ENCODE data around the gene SFRP5.

SFRP5 gene

GRCh38 chr10:97779975-97780374, 8.2 kb upstream of the SFRP5 start:
- TF ChIP-seq CTCF (IDR thresholded peaks at IDR 0.05; ENCODE audit: borderline replicate concordance, insufficient read depth, low read depth, low read length): no peak
- H3K4me3 ChIP-seq (ENCODE audit: low read depth, low read length): no peak overlapping the region

GRCh38 chr10:97779492-97779891, 7.7 kb upstream of the SFRP5 start:
- no peak overlapping the region for H3K4me3 ChIP-seq (ENCODE audit: low read depth, low read length)
- TF ChIP-seq CTCF (IDR thresholded peaks at IDR 0.05; ENCODE audit: borderline replicate concordance, insufficient read depth, low read depth, low read length): no peak

GRCh38 chr10:97778452-97779302, 6.9 kb upstream of the SFRP5 start:
- no peak for TF ChIP-seq CTCF (IDR thresholded peaks at IDR 0.05; ENCODE audit: borderline replicate concordance, insufficient read depth, low read depth, low read length)
- no peak overlapping the region for H3K4me3 ChIP-seq (ENCODE audit: low read depth, low read length)

GRCh38 chr10:97777143-97777542, 5.3 kb upstream of the SFRP5 start:
- TF ChIP-seq CTCF (IDR thresholded peaks at IDR 0.05; ENCODE audit: borderline replicate concordance, insufficient read depth, low read depth, low read length): no peak
- no peak overlapping the region for H3K4me3 ChIP-seq (ENCODE audit: low read depth, low read length)

GRCh38 chr10:97774811-97775294, 3.1 kb upstream of the SFRP5 start:
- TF ChIP-seq CTCF (IDR thresholded peaks at IDR 0.05; ENCODE audit: borderline replicate concordance, insufficient read depth, low read depth, low read length): no peak
- no peak overlapping the region for H3K4me3 ChIP-seq (ENCODE audit: low read depth, low read length)

- no peak for TF ChIP-seq CTCF (IDR thresholded peaks at IDR 0.05; ENCODE audit: borderline replicate concordance, insufficient read depth, low read depth, low read length)
- H3K4me3 ChIP-seq (ENCODE audit: low read depth, low read length): no peak overlapping the region
Measured at GRCh38 chr10:97773096-97773495, 1.3 kb upstream of the SFRP5 start.
